Measurements from ENCODE around the gene IL17C.

IL17C gene

DNA sequence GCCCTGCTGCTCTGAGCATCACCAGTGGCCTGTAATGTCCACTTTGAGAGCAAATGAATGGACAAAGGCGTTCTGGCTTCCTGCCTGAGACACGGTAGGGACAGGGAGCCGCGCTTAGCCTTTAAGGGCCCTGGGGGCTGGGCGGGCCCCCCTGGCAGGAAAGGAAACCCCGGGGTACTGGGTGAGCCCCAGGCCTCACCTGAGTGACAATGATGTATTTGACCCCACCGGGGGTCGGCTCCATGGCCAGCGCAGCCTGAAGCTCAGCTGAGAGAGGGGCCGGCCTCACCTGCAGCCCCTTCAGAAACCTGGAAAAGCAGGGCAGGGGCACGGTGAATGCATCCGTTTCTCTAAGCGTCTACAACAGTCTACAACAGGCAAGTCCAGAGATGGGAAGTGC, 14.7 kb downstream of the IL17C start:
- Histone ChIP-seq H3K27me3 (ENCODE audit: control insufficient read depth, low read length) (no peaks in the 10 kb centered on the region), H3K4me3 (ENCODE audit: low read length) (no peak overlapping the region), H3K9me2 (replicated peaks; ENCODE audit: control insufficient read depth, low read length) (no peaks in the 10 kb centered on the region), H3K79me2 (ENCODE audit: control insufficient read depth, low read length) (peaks cover 53% of the 10 kb centered on the region), H3F3A (ENCODE audit: control insufficient read depth, insufficient read depth) (no peaks in the 10 kb centered on the region), H3K4me2 (ENCODE audit: low read length) (no peak overlapping the region), H3K36me3 (ENCODE audit: control insufficient read depth, low read length) (peaks cover 89% of the 10 kb centered on the region), H3K27ac (ENCODE audit: low read depth, low read length) (no peak overlapping the region), H3K4me1 (ENCODE audit: control insufficient read depth, low read length) (peaks cover 35% of the 10 kb centered on the region), H4K20me1 (ENCODE audit: control insufficient read depth, insufficient read depth, low read depth, low read length) (peaks cover 15% of the 10 kb centered on the region), H3K9me3 (ENCODE audit: control insufficient read depth, insufficient read depth, low read length) (no peaks in the 10 kb centered on the region)
- TF ChIP-seq EZH2phosphoT487 (IDR thresholded peaks at IDR 0.05; ENCODE audit: borderline replicate concordance, low read length), result no peak
- TF ChIP-seq, protein P1, sequence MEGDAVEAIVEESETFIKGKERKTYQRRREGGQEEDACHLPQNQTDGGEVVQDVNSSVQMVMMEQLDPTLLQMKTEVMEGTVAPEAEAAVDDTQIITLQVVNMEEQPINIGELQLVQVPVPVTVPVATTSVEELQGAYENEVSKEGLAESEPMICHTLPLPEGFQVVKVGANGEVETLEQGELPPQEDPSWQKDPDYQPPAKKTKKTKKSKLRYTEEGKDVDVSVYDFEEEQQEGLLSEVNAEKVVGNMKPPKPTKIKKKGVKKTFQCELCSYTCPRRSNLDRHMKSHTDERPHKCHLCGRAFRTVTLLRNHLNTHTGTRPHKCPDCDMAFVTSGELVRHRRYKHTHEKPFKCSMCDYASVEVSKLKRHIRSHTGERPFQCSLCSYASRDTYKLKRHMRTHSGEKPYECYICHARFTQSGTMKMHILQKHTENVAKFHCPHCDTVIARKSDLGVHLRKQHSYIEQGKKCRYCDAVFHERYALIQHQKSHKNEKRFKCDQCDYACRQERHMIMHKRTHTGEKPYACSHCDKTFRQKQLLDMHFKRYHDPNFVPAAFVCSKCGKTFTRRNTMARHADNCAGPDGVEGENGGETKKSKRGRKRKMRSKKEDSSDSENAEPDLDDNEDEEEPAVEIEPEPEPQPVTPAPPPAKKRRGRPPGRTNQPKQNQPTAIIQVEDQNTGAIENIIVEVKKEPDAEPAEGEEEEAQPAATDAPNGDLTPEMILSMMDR (IDR thresholded peaks at IDR 0.05; ENCODE audit: low read depth, low read length, poor library complexity, severe bottlenecking), result no peak

DNA sequence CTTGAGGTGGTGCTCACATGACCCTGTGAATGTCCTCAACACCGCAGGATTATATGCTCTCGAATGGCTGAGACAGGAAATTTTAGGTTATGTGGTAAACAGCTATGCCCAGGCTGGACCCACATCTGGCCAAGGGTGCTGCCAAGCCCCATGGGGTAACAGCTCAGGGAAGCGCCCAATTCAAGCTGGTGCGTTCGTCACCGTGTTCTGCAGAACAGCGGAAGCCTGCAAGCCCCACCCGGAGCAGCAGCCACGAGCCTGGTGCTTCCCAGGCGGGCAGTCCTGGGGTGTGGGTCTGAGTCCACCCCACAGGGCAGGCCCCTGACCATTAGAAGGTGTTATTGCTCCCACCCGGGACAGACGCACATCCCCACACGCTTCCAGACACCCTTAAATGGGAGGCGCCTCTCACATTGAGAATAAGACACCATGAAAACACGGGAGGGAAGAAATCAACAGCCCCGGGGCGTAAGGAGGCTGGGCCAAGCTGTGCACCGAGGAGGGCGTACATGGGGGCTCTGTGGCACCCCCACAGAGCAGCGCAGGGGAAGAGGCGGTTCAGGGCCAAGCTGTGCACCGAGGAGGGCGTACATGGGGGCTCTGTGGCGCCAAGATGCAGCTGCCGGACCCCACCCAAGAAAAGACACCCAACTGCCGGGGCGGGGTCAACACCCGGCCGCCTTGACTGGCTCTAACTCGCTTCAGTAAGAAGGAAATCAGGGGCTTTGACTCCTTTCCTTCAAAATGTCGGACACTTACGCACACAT, 15.4 kb downstream of the IL17C start:
- H3K36me3 ChIP-seq (ENCODE audit: control insufficient read depth, low read length), result peaks cover 90% of the 10 kb centered on the region
- no peaks in the 10 kb centered on the region for H3F3A ChIP-seq (ENCODE audit: control insufficient read depth, insufficient read depth)
- peaks cover 30% of the 10 kb centered on the region for H3K4me1 ChIP-seq (ENCODE audit: control insufficient read depth, low read length)
- no peaks in the 10 kb centered on the region for H3K27me3 ChIP-seq (ENCODE audit: control insufficient read depth, low read length)
- H3K9me3 ChIP-seq (ENCODE audit: control insufficient read depth, insufficient read depth, low read length), result no peaks in the 10 kb centered on the region
- no peak for TF ChIP-seq EZH2phosphoT487 (IDR thresholded peaks at IDR 0.05; ENCODE audit: borderline replicate concordance, low read length)
- TF ChIP-seq, protein P1 (IDR thresholded peaks at IDR 0.05; ENCODE audit: low read depth, low read length, poor library complexity, severe bottlenecking), result no peak
- H3K4me3 ChIP-seq (ENCODE audit: low read length), result no peak overlapping the region
- peaks cover 53% of the 10 kb centered on the region for H3K79me2 ChIP-seq (ENCODE audit: control insufficient read depth, low read length)
- no peaks in the 10 kb centered on the region for H3K9me2 ChIP-seq (replicated peaks; ENCODE audit: control insufficient read depth, low read length)
- no peak overlapping the region for H3K4me2 ChIP-seq (ENCODE audit: low read length)
- H3K27ac ChIP-seq (ENCODE audit: low read depth, low read length), result no peak overlapping the region
- peaks cover 13% of the 10 kb centered on the region for H4K20me1 ChIP-seq (ENCODE audit: control insufficient read depth, insufficient read depth, low read depth, low read length)

DNA sequence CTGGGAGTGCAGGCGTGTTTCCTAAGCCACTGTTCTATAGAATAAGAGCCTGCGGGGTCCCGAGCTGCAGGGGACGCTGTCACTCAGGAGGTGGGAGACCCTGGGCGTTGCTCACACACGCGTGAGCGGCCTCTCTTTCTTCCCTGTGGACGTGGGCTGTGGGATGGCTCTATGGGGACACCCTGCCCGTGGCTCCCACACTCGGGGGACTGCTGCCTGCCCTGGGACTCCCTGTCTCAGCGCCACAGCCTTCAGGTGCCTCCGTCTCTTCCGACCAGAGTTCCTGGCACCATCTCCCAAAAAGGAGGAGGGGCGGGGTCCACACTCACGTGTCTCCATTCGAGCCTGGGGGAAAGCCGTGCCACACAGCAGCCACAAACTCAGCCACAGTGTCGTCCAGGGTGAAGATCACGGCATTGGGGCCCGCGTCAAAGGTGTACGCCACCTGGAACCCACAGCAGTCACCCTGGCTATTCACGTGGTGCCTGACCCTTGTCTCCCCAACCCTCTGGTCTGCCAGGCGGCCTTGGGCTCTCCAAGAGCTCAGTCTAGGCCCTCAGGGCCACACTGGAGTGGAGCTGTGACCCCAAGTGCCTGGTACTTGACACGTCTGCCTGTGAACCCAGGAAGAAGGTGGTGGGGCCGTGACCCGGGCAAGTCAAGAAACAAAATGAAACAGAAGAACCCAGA, 16.1 kb downstream of the IL17C start:
- Histone ChIP-seq H3K36me3 (ENCODE audit: control insufficient read depth, low read length) (peaks cover 91% of the 10 kb centered on the region), H3F3A (ENCODE audit: control insufficient read depth, insufficient read depth) (no peaks in the 10 kb centered on the region), H3K4me1 (ENCODE audit: control insufficient read depth, low read length) (peaks cover 28% of the 10 kb centered on the region), H3K27ac (ENCODE audit: low read depth, low read length) (no peak overlapping the region), H3K9me2 (replicated peaks; ENCODE audit: control insufficient read depth, low read length) (no peaks in the 10 kb centered on the region), H3K4me2 (ENCODE audit: low read length) (no peak overlapping the region), H3K4me3 (ENCODE audit: low read length) (no peak overlapping the region), H4K20me1 (ENCODE audit: control insufficient read depth, insufficient read depth, low read depth, low read length) (peaks cover 7% of the 10 kb centered on the region), H3K79me2 (ENCODE audit: control insufficient read depth, low read length) (peaks cover 53% of the 10 kb centered on the region), H3K9me3 (ENCODE audit: control insufficient read depth, insufficient read depth, low read length) (no peaks in the 10 kb centered on the region), H3K27me3 (ENCODE audit: control insufficient read depth, low read length) (no peaks in the 10 kb centered on the region)
- TF ChIP-seq, protein P1 (IDR thresholded peaks at IDR 0.05; ENCODE audit: low read depth, low read length, poor library complexity, severe bottlenecking), result no peak
- no peak for TF ChIP-seq EZH2phosphoT487 (IDR thresholded peaks at IDR 0.05; ENCODE audit: borderline replicate concordance, low read length)

All from DOHH2 (cell line).